Prostate gland (tissue), 2 donors: ENCODE results near the gene B3GNT7.

Experiments used
- POLR2A ChIP-seq: fragments of 450-650 bp; IDR thresholded peaks from one replicate; pipeline ENCODE4 v1.6.1; 2016; ENCODE audit warnings: antibody characterized with exemption, mild to moderate bottlenecking
- POLR2AphosphoS5 ChIP-seq: sonication (generic); formaldehyde crosslinking; IDR thresholded peaks from one replicate; pipeline ENCODE4 v1.6.1; 2017; ENCODE audit warnings: antibody characterized with exemption
- TF ChIP-seq, protein P1 (sequence below), 4 experiments: fragments of 200-600 bp in 2 of 4; fragments of 450-650 bp in 2 of 4; sonication (generic) in 2 of 4; IDR thresholded peaks; 1 replicate in 3 of 4; 2 replicates in 1 of 4; pipeline ENCODE4 v1.5.1; 2016 to 2019; ENCODE audit warnings: antibody characterized with exemption in 4 of 4, mild to moderate bottlenecking in 2 of 4, moderate library complexity in 2 of 4

DNA sequence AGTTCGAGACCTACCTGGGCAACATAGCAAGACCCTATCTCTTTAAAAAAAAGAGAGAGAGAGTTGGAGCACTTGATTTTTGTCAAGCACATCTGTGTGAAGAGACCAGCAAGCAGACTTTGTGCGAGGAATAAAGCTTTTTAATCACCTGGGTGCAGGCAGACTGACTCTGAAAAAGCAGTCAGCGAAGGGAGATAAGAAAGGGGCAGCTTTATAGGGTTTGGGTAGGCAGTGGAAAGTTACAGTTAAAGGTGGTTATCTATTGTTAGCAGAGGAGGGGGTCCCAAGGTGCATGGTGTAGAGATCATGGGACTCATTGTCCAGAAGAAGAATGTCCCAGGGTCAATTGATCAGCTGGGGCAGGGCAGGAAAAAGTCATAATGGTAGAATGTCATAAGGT, 34.4 kb downstream of the B3GNT7 start:
- TF ChIP-seq, protein P1, sequence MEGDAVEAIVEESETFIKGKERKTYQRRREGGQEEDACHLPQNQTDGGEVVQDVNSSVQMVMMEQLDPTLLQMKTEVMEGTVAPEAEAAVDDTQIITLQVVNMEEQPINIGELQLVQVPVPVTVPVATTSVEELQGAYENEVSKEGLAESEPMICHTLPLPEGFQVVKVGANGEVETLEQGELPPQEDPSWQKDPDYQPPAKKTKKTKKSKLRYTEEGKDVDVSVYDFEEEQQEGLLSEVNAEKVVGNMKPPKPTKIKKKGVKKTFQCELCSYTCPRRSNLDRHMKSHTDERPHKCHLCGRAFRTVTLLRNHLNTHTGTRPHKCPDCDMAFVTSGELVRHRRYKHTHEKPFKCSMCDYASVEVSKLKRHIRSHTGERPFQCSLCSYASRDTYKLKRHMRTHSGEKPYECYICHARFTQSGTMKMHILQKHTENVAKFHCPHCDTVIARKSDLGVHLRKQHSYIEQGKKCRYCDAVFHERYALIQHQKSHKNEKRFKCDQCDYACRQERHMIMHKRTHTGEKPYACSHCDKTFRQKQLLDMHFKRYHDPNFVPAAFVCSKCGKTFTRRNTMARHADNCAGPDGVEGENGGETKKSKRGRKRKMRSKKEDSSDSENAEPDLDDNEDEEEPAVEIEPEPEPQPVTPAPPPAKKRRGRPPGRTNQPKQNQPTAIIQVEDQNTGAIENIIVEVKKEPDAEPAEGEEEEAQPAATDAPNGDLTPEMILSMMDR (IDR thresholded peaks at IDR 0.05), result no peak
- TF ChIP-seq POLR2AphosphoS5, result no peak
- TF ChIP-seq POLR2A, result no peak
